HG03135 (cell line): ENCODE measurements around the gene AHRR.
A peak's percentile ranks its signal among the peaks of the same experiment; 100 is the strongest.
"Not testable (repeated sequence)": the region's sequence is repeated elsewhere in the genome, so short reads cannot be mapped to it uniquely, and the experiment has no call there.

Experiments used
- ATAC-seq: cut with Tn5 transposase; IDR thresholded peaks from one replicate; pipeline ENCODE4 v1.9.1; 2021; ENCODE audit warnings: mild to moderate bottlenecking, moderate library complexity; ENCODE audit not compliant: unreplicated experiment

AHRR gene

DNA sequence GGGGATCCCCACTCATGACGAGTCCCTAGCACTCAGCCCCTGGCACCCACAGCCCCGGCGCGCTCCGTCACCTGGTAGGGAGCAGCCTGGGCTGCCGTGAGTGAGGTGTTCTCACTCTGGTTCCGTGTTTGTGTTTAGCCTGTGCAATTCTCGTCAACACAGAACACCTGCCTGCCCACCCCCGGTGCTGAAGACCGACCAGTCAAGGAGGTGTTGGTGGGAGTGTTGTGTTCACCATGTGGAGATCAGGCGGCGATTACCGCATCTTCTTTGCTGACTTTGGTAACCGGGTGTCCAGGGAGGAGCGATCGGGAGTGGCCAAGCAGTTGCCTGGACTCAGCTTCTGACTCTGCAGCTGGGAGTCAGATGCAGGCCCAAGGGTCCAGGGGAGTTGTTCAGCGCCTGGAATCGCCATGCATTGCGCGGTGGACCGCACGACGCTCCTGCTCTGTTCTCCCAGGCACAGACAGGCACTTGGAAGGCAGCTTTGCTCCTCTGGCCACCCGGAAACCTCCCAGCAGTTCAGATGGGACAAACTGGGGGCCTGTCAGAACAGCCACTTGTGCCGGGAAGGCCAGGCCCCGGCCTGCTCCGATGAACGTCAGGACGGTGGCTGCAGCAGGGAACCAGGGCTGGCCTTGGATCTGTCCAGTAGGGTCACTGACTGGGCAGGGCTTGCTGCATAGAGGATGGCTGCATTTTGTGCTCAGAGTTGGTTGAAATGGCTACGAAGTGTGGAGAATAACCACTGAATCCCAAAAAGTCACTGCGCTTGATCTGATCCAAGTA is 149.6 kb downstream of the AHRR start:
- no peak for ATAC-seq

DNA sequence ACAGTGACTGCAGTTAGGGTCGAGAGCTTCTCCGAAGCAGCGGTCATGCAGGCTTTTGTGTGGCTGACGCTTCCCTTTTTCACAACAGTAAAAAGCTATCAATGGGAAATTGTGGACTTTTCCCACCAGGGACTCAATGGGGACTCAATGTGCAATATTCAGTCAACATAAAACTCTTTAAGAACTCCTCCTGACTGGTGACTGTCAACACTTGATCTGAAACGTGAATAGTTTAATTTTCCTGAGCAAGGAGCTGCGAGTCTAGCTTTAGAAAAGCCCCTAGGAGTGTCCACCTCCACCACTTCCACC is 150.2 kb downstream of the AHRR start:
- ATAC-seq = no peak

GRCh38 chr5:472076-472655 is 150.7 kb downstream of the AHRR start:
- ATAC-seq = peak; percentile 14

GRCh38 chr5:472656-473550 is 151.4 kb downstream of the AHRR start:
- peak; percentile 62 for ATAC-seq

GRCh38 chr5:473551-474192 is 152.2 kb downstream of the AHRR start:
- peak; percentile 23 for ATAC-seq

DNA sequence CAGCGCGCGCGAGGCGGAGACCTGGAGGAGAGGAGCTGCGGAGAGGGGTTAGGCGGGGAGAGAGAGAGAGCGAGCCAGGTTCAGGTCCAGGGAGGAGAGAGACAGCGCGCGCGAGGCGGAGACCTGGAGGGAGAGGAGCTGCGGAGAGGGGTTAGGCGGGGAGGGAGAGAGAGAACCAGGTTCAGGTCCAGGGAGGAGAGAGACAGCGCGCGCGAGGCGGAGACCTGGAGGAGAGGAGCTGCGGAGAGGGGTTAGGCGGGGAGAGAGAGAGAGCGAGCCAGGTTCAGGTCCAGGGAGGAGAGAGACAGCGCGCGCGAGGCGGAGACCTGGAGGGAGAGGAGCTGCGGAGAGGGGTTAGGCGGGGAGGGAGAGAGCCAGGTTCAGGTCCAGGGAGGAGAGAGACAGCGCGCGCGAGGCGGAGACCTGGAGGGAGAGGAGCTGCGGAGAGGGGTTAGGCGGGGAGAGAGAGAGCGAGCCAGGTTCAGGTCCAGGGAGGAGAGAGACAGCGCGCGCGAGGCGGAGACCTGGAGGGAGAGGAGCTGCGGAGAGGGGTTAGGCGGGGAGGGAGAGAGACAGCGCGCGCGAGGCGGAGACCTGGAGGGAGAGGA is 152.8 kb downstream of the AHRR start:
- ATAC-seq = not testable (repeated sequence)

GRCh38 chr5:474840-475661 is 153.5 kb downstream of the AHRR start:
- ATAC-seq = no peak

- ATAC-seq = no peak
These were observed 154.2 kb downstream of the AHRR start for GRCh38 chr5:475704-476101.

GRCh38 chr5:476102-476813 is 154.7 kb downstream of the AHRR start:
- ATAC-seq = no peak

DNA sequence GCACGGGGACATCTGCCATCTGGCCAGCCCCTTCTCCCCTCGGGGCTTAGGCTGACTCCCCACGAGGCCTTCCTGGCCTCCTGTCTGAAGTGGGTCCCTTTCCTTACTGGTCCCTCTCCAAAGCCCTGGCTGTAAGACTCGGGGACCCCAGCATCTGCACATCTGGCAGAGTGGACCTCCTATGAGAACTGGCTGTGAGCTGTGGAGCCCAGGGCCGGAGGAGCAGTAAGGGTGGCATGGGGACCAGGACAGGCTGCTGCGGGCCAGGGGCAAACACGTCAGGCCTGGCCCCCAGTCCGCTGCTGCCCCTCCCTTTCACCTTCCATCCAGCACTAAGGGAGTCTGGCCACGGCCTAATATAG is 155.3 kb downstream of the AHRR start:
- ATAC-seq = no peak

DNA sequence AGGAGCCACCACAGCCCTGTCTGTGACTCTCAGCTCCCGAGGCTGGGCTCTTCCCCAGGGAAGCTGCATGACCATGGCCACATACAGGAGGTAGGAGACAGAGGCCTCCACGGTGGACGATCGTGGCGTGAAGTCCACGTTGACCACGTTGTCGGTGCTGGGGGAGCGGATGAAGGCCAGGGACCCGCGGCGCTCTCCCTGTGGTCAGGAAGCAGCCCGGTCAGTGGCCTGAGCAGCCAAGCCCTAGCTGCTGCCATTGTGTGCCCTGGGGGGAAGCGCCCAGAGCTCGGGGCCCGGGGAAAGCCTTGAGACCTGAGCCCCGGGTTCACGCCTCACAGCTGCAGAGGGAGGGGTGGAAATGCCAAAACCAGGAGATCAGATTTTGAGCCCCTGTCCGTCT is 155.7 kb downstream of the AHRR start:
- no peak for ATAC-seq

DNA sequence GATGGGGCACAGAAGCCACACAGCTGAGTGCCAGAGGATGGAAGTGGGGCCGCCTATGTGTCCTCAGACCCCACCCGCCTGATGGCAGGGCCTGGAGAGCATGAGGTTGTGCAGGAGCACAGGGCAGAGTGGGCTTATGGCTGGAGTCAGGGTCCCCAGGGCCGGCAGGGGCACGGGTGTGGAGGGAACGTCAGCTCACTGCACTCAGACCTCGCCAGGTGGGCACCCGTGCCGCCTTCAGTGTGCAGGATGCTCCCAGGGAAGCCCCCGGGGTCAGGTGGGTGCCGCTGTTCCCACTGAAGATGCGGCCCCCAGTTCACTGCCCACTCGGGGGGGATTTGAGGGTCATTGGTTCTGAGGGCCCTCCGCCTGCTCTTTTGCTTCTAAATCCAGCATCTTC is 156.4 kb downstream of the AHRR start:
- ATAC-seq = no peak

GRCh38 chr5:478369-478981 is 157.0 kb downstream of the AHRR start:
- no peak for ATAC-seq

DNA sequence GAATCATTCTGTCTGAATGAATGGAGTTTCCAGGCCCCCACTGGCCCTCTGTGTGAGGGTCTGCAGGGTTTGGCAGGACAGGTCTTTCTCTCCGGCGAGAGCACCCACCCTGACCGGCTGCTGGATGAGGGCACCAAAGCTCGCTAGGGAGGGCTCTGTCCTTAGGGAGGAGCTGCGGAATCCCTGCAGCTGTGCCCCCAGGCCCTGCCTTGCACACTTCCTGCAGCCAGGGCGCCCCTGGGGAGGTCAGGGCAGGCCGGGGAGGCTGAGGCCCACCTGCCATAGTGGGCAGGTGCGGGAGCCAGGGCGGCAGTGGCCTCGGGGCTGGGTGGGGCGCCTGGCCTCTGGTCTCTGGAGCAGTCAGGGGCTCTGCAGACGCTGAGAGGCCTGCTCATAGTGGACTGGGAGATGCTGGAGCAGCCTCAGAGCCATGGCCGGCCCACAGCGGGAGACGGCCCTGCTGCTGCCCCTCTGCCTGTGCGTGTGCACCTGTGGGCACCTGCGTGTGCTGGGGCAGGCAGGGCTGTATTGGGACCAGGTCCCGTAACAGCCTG is 157.5 kb downstream of the AHRR start:
- ATAC-seq = no peak

GRCh38 chr5:479566-480319 is 158.2 kb downstream of the AHRR start:
- no peak for ATAC-seq

- no peak for ATAC-seq
These were observed 159.8 kb downstream of the AHRR start for GRCh38 chr5:481347-481746.

DNA sequence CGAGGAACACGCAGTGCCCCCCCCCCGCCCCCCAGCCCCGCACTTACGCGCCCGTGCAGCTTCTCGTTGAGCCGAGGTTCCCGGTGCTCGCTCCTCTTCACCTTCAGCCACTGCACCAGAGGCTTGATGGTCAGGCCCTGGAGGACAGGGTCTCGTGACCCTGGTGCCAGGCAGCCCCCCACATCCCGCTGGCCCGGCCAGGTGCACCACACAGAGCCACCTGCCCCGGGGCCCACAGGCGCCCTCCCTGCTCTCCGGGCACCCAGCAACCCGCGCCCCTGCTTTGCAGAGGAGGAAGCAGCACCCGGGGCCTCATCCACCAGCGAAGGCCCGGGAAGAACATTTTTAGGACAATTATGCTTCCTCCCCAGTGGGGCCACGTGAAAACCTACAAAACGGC is 160.5 kb downstream of the AHRR start:
- ATAC-seq = no peak

DNA sequence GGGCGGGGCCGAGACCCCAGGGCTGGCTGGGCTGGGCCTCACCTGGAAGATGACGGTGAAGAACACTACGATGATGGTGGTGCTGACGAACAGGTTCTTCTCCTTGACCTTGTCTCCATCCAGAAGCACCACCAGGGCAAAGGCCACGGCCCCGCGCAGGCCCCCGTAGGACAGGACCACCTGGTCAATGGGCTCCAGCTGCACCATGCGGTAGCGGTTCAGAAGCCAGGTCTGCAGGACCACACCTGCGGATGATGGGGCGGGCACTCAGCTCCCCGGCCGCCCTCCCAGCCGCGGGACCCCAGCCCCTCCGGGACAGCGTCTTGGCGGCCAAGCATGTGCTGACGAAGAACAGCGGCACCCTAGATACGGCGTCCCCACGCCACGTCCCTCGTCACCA is 161.0 kb downstream of the AHRR start:
- ATAC-seq = no peak
